Measurements from ENCODE around the gene ZFP36L2.

ZFP36L2 gene

GRCh38 chr2:43226558-43226954 is at the start of gene ZFP36L2:
Gene ZFP36L2 (minus strand): TSS chr2:43226606. CDS start chr2:43226315, 291 bp downstream.
- DNase-seq: peak; percentile 91

- DNase-seq: no peak
These were observed 48.3 kb upstream of the ZFP36L2 start for GRCh38 chr2:43274721-43275120.

GRCh38 chr2:43274055-43274454 is 47.6 kb upstream of the ZFP36L2 start:
- DNase-seq: no peak

DNA sequence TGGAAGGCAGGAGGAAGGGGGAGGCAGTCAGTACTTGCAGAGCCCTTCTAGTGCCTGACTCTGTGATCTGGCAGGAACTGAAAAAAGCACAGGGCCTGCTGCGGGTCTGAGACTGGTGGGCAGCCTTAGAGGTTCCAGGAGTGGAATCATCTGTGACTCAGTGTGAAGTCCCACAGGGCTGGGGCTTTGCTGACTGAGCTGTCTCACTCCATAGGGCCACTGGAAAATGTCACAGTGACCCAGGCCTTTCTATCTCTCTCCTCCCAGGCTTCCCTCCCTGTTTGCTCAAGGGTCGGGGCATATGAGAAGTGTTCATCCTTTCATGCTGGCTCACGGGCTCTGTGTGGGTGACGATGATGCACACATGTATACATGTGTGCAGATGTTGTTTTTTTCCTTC is 47.1 kb upstream of the ZFP36L2 start:
- no peak for DNase-seq

DNA sequence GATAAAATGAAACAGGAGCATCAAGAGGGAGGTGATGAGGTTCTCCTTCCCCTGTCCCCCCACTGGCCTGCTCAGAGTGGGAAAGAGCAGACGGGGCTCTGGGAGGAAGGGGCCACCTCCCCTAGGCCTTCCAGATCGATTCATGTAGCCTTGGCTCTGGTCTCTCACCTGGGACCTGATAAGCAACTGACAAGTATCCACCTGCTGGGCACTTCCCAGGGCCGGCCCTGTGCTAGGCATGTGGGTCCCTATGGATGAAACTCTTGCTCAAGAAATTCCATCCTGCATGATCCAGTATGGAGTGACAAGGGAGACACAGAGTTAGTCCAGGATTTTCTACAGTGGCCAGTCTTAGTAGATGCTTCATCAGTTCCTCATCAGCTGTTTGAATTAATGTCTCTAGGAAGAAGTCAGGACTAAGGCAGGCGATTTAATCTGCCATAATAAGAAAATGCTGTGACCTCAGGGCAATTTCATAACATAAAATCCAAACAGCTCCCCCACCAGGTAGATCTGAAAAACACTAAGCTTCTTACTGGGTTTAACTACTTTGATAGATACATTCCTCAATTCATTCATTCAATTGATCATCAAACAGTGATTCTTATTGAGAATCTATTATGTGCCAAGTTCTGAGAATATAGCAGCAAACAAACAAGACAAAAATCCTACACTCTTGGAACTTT is 44.7 kb upstream of the ZFP36L2 start:
- no peak for DNase-seq

DNA sequence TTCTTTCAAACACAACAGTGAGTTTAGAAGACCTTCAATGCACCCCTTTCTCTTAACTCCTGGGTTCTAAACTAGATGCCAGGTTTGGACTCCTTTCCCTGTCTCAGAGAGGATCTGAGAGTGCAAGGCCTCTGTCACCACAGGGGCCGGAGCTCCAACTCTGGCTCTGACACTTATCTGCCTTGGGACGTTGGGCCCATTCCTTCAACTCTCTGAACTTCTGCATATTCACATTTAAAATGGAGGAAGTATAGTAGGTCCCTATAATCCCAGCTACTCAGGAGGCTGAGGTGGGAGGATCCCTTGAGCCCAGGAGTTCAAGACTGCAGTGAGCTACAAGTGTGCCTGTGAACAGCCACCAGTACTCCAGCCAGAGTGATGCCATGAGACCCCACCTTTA is 44.1 kb upstream of the ZFP36L2 start:
- no peak for DNase-seq

- DNase-seq: peak; percentile 18
These were observed 43.3 kb upstream of the ZFP36L2 start for GRCh38 chr2:43269706-43270105.

- peak; percentile 74 for DNase-seq
These were observed 42.7 kb upstream of the ZFP36L2 start for GRCh38 chr2:43269074-43269572.

DNA sequence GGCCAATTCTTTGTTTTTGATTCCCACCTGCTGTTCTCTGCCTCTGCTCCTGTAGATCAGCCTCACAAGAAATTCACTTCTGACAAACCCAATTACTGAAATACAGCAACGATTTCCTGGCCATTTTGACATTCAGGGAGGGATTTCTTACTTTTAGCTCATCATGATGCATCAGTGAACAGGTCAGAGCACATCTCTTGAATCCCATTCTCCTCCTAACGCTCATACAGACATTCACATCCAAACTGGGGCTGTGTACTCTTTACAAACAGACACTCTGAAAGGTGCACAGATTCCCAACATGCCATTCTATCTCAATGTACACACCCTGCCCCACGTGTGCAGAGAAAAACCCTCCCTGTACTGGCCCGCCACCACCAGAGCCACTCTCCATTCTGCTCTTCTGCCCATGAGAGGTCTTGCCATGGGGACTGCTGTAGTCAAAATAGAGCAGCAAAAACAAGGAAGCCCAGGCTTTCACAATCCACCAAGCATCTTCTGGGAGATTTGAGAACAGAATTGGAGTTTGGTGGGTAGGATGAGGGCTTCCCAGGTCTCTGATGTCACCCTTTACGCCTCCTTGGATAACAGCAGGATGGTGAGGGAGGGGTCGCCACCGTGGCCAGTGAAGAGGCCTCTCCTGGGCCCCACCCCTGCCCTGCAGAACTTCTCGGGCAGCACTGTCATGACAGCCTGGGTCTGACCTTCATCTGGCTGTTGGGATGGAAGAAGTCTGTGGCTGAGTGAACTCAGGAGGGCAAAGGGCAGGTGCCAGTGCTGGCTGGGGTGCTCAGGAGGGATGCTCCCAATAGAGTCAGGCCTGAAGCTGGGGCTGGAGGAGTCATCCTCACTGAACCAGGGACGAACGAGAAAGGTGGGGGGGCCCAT is 41.9 kb upstream of the ZFP36L2 start:
- DNase-seq: no peak

DNA sequence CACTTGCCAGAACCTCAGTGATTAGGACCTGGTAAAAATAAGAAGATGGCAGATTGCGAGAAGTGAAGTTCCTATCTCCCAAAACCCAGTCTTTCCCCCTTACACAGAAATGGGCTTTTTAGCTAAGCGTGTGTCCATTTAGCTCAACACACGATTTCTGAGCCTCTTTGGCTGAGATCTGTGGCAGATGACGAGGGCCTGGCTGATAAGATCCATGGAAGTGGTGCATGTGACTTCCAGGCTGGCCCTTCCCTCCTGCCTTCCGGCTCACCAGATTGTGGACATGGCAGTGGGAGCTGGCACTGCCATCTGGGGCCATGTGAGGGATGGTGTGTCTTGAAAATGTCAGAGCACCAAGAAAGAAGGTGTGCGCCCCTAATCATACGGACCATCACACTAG is 41.0 kb upstream of the ZFP36L2 start:
- no peak for DNase-seq

GRCh38 chr2:43266711-43267111 is 40.3 kb upstream of the ZFP36L2 start:
- DNase-seq: no peak

DNA sequence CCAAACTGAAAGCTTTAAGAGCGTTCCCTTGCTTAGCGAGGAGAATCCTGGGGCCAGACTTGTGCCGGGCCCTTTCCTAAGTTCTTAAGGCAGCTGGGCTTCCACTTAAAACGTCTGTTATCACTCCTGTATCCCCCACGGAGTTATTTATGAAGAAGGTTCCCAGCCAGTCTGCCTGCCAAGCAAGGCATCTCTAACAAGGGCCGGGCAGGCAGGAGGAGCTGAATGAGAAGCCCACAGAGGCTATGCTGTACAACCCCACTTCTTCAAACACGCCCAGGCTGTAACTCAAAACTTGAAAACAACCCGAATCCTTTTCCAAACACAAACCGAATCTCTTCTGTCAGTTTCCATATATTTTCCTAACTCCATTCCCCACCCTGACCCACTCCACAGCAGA is 39.0 kb upstream of the ZFP36L2 start:
- DNase-seq: no peak

DNA sequence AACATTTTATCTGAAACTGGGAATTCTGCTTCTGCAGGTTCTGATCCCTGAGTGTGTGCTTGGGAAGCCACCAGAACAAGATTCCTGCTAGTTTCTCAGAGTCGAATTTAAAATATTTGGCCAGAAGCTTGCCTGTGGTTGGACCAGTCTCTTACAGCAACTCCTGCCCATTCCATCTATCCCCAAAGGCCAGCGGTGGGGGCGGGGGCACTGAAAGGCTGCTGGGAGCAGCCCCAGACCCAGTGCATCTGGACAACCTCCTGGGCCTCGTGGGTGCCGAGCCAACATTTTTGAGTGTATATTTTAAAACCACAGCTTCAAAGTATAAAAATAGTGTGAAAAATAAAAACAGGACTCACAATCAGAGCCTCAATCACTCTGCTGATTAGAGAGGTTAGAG is 38.6 kb upstream of the ZFP36L2 start:
- DNase-seq: no peak

- no peak for DNase-seq
These were observed 36.5 kb upstream of the ZFP36L2 start for GRCh38 chr2:43262951-43263350.

DNA sequence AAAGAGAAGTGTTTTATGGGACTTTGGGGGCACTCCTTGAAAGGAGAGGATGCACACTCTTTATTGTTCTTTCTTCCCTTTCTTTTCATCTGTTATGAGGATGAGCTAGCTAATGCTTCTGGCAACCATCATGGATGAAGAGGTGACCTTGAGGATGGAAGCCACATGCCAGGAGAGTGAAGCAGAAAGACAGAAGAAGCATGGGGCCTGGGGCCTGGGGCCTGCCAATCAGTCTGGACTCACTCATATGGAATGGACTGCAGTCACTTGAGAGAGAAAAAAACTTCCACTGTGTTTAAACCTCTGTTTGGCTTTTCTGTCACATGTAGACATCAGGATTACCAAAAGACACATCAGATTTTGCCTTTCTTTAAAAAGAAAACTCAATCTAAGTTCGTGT is 35.8 kb upstream of the ZFP36L2 start:
- DNase-seq: no peak

GRCh38 chr2:43259512-43259911 is 33.1 kb upstream of the ZFP36L2 start:
- DNase-seq: no peak

DNA sequence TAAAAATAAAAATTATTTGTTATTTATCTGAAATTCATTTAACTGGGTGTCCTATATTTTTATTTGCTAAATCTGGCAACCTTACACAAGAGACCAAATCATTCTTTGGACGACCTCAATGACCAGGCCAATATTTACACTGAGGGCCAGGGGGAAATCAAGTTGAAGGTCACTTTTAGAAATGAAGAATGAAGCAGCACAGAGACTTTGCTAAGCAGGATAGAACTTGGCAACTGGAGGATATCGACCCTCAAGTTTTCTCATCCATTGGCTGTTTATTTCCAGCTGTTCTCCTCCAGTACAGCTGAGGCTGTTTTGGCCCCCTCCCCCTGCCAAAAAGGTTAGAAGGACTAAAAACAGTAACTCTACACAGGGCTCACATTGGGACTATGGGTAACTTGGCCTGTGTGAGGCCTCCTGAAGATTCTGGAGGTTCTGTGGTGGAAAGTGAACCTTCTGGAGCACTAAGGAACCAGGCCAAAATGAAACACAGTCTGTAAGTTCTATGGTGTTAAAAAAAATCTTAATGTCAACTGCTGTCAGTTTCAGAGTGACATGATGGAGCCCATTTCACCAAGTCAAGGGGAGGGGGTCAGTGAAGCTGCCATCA is 32.2 kb upstream of the ZFP36L2 start:
- no peak for DNase-seq

GRCh38 chr2:43255296-43255910 is 29.0 kb upstream of the ZFP36L2 start:
- DNase-seq: no peak

DNA sequence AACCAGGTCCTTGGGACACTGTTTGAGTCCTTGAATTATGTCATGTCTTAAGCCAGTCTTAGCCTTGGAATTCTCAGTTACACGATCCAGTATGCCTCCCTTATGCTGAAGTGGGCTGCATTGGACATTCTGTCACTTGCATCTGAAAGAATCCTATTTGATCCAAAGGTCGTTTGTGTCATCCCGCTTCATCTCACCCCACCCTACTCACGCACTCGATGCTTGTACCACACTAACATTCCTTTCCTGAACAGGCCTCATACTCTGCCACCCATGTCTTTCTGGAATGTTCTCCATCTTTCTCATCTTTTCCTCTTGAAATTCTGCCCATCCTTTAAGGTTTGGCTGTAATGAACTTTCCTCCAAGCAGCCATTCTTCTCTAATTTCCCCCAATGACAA is 27.9 kb upstream of the ZFP36L2 start:
- no peak for DNase-seq

- peak; percentile 25 for DNase-seq
These were observed 24.8 kb upstream of the ZFP36L2 start for GRCh38 chr2:43251171-43251731.

GRCh38 chr2:43250015-43250414 is 23.6 kb upstream of the ZFP36L2 start:
- DNase-seq: no peak

DNA sequence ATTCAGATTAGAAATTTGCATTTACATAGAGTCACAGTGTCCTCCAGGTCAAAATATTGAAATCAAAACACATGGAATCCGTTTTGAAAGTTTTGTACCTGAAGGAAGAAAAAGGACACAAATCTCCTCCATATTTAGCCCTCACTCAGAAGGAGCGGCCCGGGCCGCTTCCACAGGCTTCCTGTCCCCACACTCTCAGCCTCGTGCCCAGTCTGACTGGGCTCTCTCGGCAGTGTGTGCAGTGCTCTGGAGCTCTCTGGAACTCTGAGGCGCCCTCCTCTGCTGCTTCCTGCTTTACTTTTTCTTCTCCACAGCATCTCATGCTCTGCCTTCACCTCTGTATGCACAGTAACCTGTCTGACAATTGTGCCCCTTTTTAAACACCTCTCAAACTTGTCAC is 22.2 kb upstream of the ZFP36L2 start:
- DNase-seq: no peak

DNA sequence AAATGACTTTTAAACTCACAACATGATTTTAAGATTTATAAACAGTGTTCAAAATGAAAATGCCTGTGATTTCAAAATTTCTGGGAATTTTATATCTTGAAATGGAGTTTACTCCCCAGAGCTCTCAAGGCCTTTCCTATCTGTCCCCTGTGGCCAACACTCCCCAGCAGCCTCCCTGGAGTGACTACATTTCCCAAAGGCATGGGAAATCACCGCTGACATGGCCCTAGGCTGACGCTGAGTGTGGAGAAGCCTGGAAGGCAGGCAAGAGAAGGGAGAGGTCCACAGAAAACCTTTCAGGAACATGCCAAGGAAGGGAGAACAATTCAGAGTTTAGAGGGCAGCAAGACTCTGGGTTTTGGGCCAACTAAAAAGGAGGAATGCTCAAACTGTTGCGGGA is 20.2 kb upstream of the ZFP36L2 start:
- no peak for DNase-seq
